SK-N-SH (cell line): ENCODE data around the gene RNASE8. TPM values are rescaled to one million over a fixed set of nuclear protein-coding genes. Genes with fewer than 3 reads are reported as not detected.

Experiments used
- CTCF ChIA-PET: fragments of 300-600, 350-600 bp; formaldehyde crosslinking; extraction: SDS; loops from one replicate; lab custom pipeline; 2021; lab: Yijun Ruan, JAX
- POLR2A ChIA-PET: fragments of 350-600 bp; sonication (Branson Sonifier 250); formaldehyde crosslinking; extraction: SDS; loops from one replicate; lab custom pipeline; 2020; ENCODE audit warnings: antibody characterized with exemption, inconsistent platforms; lab: Yijun Ruan, JAX
- DNase-seq: peaks from one replicate; pipeline ENCODE4 v3.0.0; 2012
- H2AFZ ChIP-seq: fragments of 200-600 bp; sonication (generic); 2 replicates; pipeline ENCODE4 v1.8.1; 2016; ENCODE audit warnings: antibody characterized with exemption, mild to moderate bottlenecking, low read depth
- H3F3A ChIP-seq: fragments of 200-600 bp; sonication (generic); replicated peaks from 2 replicates; pipeline ENCODE3; 2016; ENCODE audit warnings: antibody characterized with exemption, mild to moderate bottlenecking; ENCODE audit not compliant: insufficient read depth
- H3K27ac ChIP-seq, 2 experiments: fragments of 200-500 bp in 1 of 2; fragments of 200-600 bp in 1 of 2; sonication (Bioruptor generic) in 1 of 2; sonication (generic), shearing (Covaris generic) in 1 of 2; 2 replicates each; pipeline versions ENCODE4 v1.5.1 to v1.6.1; 2014 to 2016; ENCODE audit warnings: low read depth in 2 of 2, inconsistent platforms in 1 of 2, low read length in 1 of 2, mild to moderate bottlenecking in 1 of 2, mixed read lengths in 1 of 2
- H3K27me3 ChIP-seq: fragments of 200-600 bp; sonication (generic), shearing (Covaris generic); 2 replicates; pipeline ENCODE4 v1.6.1; 2016; ENCODE audit warnings: mixed run types; ENCODE audit not compliant: insufficient read depth
- H3K36me3 ChIP-seq, 2 experiments: fragments of 200-500 bp in 1 of 2; fragments of 200-600 bp in 1 of 2; sonication (Bioruptor generic) in 1 of 2; sonication (generic) in 1 of 2; replicated peaks in 1 of 2; 2 replicates each; pipeline versions ENCODE3 to v1.5.1; 2014 to 2016; ENCODE audit warnings: low read length in 1 of 2, mild to moderate bottlenecking in 1 of 2; ENCODE audit not compliant: insufficient read depth in 2 of 2, control insufficient read depth in 1 of 2
- H3K4me1 ChIP-seq, 2 experiments: fragments of 200-500 bp in 1 of 2; fragments of 200-600 bp in 1 of 2; sonication (Bioruptor generic) in 1 of 2; sonication (generic), shearing (Covaris generic) in 1 of 2; 2 replicates each; pipeline versions ENCODE4 v1.5.1 to v1.6.1; 2014 to 2016; ENCODE audit warnings: low read depth in 1 of 2, low read length in 1 of 2, mixed run types in 1 of 2; ENCODE audit not compliant: insufficient read depth in 2 of 2, control insufficient read depth in 1 of 2
- H3K4me2 ChIP-seq: fragments of 200-600 bp; sonication (generic), shearing (Covaris generic); 2 replicates; pipeline ENCODE4 v1.6.1; 2017; ENCODE audit warnings: mixed run types
- H3K4me3 ChIP-seq, 2 experiments: fragments of 200-500 bp in 1 of 2; fragments of 200-600 bp in 1 of 2; sonication (Bioruptor generic) in 1 of 2; sonication (generic), shearing (Covaris generic) in 1 of 2; 2 replicates each; pipeline versions ENCODE4 v1.5.1 to v1.8.1; 2014 to 2016; ENCODE audit warnings: low read depth in 2 of 2, inconsistent platforms in 1 of 2, low read length in 1 of 2, mild to moderate bottlenecking in 1 of 2, mixed read lengths in 1 of 2, moderate library complexity in 1 of 2
- H3K79me2 ChIP-seq: fragments of 200-600 bp; sonication (generic); 2 replicates; pipeline ENCODE4 v1.8.1; 2017; ENCODE audit warnings: mild to moderate bottlenecking; ENCODE audit not compliant: insufficient read depth
- H3K9ac ChIP-seq: fragments of 200-600 bp; sonication (generic); 2 replicates; pipeline ENCODE4 v1.6.1; 2017; ENCODE audit warnings: mixed run types
- H3K9me2 ChIP-seq: fragments of 200-600 bp; sonication (generic); 2 replicates; pipeline ENCODE4 v1.6.1; 2017; ENCODE audit warnings: mixed run types
- H3K9me3 ChIP-seq: fragments of 200-600 bp; sonication (generic); 2 replicates; pipeline ENCODE4 v1.6.1; 2017; ENCODE audit warnings: mixed run types, mild to moderate bottlenecking, moderate library complexity
- H4K20me1 ChIP-seq: fragments of 200-600 bp; sonication (generic); 2 replicates; pipeline ENCODE4 v1.6.1; 2017; ENCODE audit warnings: mild to moderate bottlenecking, mixed run types; ENCODE audit not compliant: insufficient read depth
- FOXM1 ChIP-seq: IDR thresholded peaks from 2 replicates; pipeline ENCODE4 v1.4.0; 2012; ENCODE audit warnings: low read depth, mild to moderate bottlenecking
- RFX5 ChIP-seq: IDR thresholded peaks from 2 replicates; pipeline ENCODE4 v1.6.1; 2012; ENCODE audit warnings: mild to moderate bottlenecking, improper control_type of control experiment, low read length
- TAF1 ChIP-seq: IDR thresholded peaks from 2 replicates; pipeline ENCODE4 v1.6.1; 2012; ENCODE audit warnings: low read depth, mild to moderate bottlenecking, low read length, moderate library complexity, borderline replicate concordance
- TCF12 ChIP-seq: IDR thresholded peaks from 2 replicates; pipeline ENCODE4 v1.4.0; 2012
- USF2 ChIP-seq: fragments of 150-350 bp; IDR thresholded peaks from 2 replicates; pipeline ENCODE4 v1.6.1; 2017; ENCODE audit warnings: antibody characterized with exemption, low read length, low read depth, borderline replicate concordance
- YY1 ChIP-seq: IDR thresholded peaks from 2 replicates; pipeline ENCODE4 v1.4.0; 2012; ENCODE audit warnings: low read depth, mild to moderate bottlenecking
- ZBTB33 ChIP-seq: IDR thresholded peaks from 2 replicates; pipeline ENCODE4 v1.4.0; 2012; ENCODE audit warnings: low read depth, borderline replicate concordance
- WGBS: methylation state at CpG from one replicate; pipeline ENCODE4 v1.1.6; 2017; ENCODE audit warnings: low lambda C conversion rate; 5-methylcytosine and 5-hydroxymethylcytosine counted together
- polyA plus RNA-seq, 3 experiments: library from polyadenylated mRNA; depleted of rRNA; stranded (reverse); fragments of >200 nt; gene quantifications; 2 replicates each; pipeline ENCODE4 v1.2.3, GENCODE V29; 2012
- TF ChIP-seq, protein P1 (sequence below): fragments of 150-350 bp; IDR thresholded peaks from 2 replicates; pipeline ENCODE4 v1.6.1; 2016; ENCODE audit warnings: mild to moderate bottlenecking, low read depth, low read length

Gene RNASE8
- polyA plus RNA-seq, 1 of the 3 experiments (the other 2 are of a cell fraction): not detected

DNA sequence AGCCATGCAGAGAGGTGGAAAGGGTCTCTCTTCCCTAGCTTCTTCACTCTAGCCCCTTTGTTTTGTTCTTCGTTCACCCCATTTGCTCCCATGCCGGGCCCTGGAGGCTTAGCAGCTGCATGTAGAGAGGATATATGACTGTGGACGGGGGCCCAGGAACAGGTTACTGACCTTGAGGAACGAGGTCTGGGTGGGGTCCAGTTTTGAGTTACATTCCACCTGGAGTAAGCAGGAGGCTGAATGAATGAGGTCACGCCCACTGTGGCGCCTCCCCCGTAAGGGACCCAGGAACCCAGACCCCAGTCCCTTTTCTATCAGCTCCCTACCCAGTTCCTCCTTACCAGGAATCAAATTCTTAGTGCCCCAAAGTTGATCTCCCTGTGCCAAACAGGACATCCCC is 39.3 kb upstream of the RNASE8 start:
- Histone ChIP-seq H3K4me1 (no peaks in the 10 kb centered on the region; a peak in 1 of 4 replicates), H3F3A (no peaks in the 10 kb centered on the region), H3K9me2 (no peaks in the 10 kb centered on the region), H3K79me2 (no peaks in the 10 kb centered on the region), H2AFZ (no peak overlapping the region), H3K4me2 (no peak overlapping the region), H3K9ac (no peak overlapping the region), H3K27me3 (peaks cover 2% of the 10 kb centered on the region), H3K9me3 (no peaks in the 10 kb centered on the region), H3K4me3 (no peak overlapping the region), H4K20me1 (no peaks in the 10 kb centered on the region), H3K36me3 (no peaks in the 10 kb centered on the region), H3K27ac (no peak overlapping the region)
- 85% methylated on average over 6 of the region's 7 CpGs for WGBS
- no peak for TF ChIP-seq FOXM1
- no peak for TF ChIP-seq YY1
- no peak for TF ChIP-seq ZBTB33
- ChIA-PET POLR2A (interaction anchor here (1.5 kb wide), 1 partner anchor 86 kb away, joined by 3 read pairs; no protein-coding TSS in a partner anchor), CTCF (interaction anchor here (1.2 to 18.2 kb wide), 8 partner anchors 15 to 118 kb away, joined by 3 to 555 read pairs (median 26); partner anchors contain the start of genes ARHGEF40, RNASE7, TMEM253 and ZNF219)
- no peak for DNase-seq

GRCh38 chr14:21018781-21019180 is 38.8 kb upstream of the RNASE8 start:
- Histone ChIP-seq H2AFZ (no peak overlapping the region), H3K27me3 (no peaks in the 10 kb centered on the region), H4K20me1 (no peaks in the 10 kb centered on the region), H3K4me1 (no peaks in the 10 kb centered on the region; a peak in 1 of 4 replicates)
- CTCF ChIA-PET: interaction anchor here (0.9 to 18.2 kb wide), 8 partner anchors 16 to 117 kb away, joined by 3 to 555 read pairs (median 8); partner anchors contain the start of genes RNASE7, TMEM253 and ZNF219
- TF ChIP-seq TCF12 (no peak), USF2 (no peak), RFX5 (no peak), TAF1 (no peak)
- TF ChIP-seq, all 33 proteins: peak for 0
- H3K4me2 ChIP-seq: no peak overlapping the region
- no peaks in the 10 kb centered on the region for H3K9me2 ChIP-seq
- H3K9ac ChIP-seq: no peak overlapping the region
- H3K27ac ChIP-seq: no peak overlapping the region
- WGBS: 90% methylated on average over 3 of the region's 3 CpGs
- H3K9me3 ChIP-seq: no peaks in the 10 kb centered on the region
- no peaks in the 10 kb centered on the region for H3K36me3 ChIP-seq
- H3K79me2 ChIP-seq: no peaks in the 10 kb centered on the region
- H3K4me3 ChIP-seq: no peak overlapping the region
- POLR2A ChIA-PET: no interaction called here
- no peaks in the 10 kb centered on the region for H3F3A ChIP-seq
- DNase-seq: no peak

GRCh38 chr14:21019366-21019765 is 38.3 kb upstream of the RNASE8 start:
- Histone ChIP-seq H3K9ac (no peak overlapping the region), H4K20me1 (no peaks in the 10 kb centered on the region), H3K9me2 (no peaks in the 10 kb centered on the region), H3K9me3 (no peaks in the 10 kb centered on the region), H3K4me2 (no peak overlapping the region), H3K27me3 (no peaks in the 10 kb centered on the region), H3K4me1 (peaks cover 0 to 5% of the 10 kb centered on the region in 2 experiments; a peak in 1 of 4 replicates), H2AFZ (no peak overlapping the region), H3K4me3 (no peak overlapping the region), H3K79me2 (no peaks in the 10 kb centered on the region), H3K27ac (no peak overlapping the region), H3K36me3 (no peaks in the 10 kb centered on the region)
- WGBS: 47% methylated on average over 1 of the region's 1 CpG
- DNase-seq: no peak
- POLR2A ChIA-PET: no interaction called here
- TF ChIP-seq, protein P1, sequence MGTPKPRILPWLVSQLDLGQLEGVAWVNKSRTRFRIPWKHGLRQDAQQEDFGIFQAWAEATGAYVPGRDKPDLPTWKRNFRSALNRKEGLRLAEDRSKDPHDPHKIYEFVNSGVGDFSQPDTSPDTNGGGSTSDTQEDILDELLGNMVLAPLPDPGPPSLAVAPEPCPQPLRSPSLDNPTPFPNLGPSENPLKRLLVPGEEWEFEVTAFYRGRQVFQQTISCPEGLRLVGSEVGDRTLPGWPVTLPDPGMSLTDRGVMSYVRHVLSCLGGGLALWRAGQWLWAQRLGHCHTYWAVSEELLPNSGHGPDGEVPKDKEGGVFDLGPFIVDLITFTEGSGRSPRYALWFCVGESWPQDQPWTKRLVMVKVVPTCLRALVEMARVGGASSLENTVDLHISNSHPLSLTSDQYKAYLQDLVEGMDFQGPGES: no peak
- no peak for TF ChIP-seq USF2
- TF ChIP-seq, all 33 proteins: peak for 0
- H3F3A ChIP-seq: no peaks in the 10 kb centered on the region
- CTCF ChIA-PET: interaction anchor here (0.9 to 18.2 kb wide), 5 partner anchors 22 to 82 kb away, joined by 3 to 555 read pairs (median 7); partner anchors contain the start of genes RNASE7, TMEM253 and ZNF219
